A549 (cell line): ENCODE measurements around the gene ZFHX3. TPM values are rescaled to one million over a fixed set of nuclear protein-coding genes. Genes with fewer than 3 reads are reported as not detected.

Experiments
- ATAC-seq, 2 experiments: fragments of 200-7000 bp in 1 of 2; fragments of >200 bp in 1 of 2; cut with Nextera tagmentation in 1 of 2; cut with Tn5 transposase in 1 of 2; 3 replicates each; pipeline versions ENCODE4 v1.8.0 to v1.9.1; 2018 to 2020; ENCODE audit warnings: mild to moderate bottlenecking in 1 of 2, moderate library complexity in 1 of 2
- CTCF ChIA-PET: fragments of 300-600 bp; sonication (Branson Sonifier 250); formaldehyde crosslinking; extraction: SDS; loops from one replicate; lab custom pipeline; 2021; ENCODE audit warnings: antibody characterized with exemption, inconsistent platforms; lab: Yijun Ruan, JAX
- POLR2A ChIA-PET: fragments of 350-600 bp; formaldehyde crosslinking; extraction: SDS; loops from one replicate; lab custom pipeline; 2021; ENCODE audit warnings: antibody characterized with exemption, inconsistent platforms; lab: Yijun Ruan, JAX
- DNase-seq, 2 experiments: peaks; one replicate each; pipeline versions ENCODE4 v3.0.0 to v3.0.0-alpha.2; 2011 to 2016; ENCODE audit warnings: low read depth in 1 of 2, low spot score in 1 of 2
- FAIRE-seq: peaks from 2 replicates; lab custom pipeline; 2011; peaks lifted over from hg19 to GRCh38; lab: Jason Lieb, UNC
- H3K27ac ChIP-seq, 2 experiments: fragments of >200 bp; sonication (Bioruptor Twin); formaldehyde crosslinking; 3 replicates each; pipeline ENCODE4 v1.5.1; 2016 to 2017
- H3K4me1 ChIP-seq: fragments of >200 bp; sonication (Bioruptor Twin); formaldehyde crosslinking; 3 replicates; pipeline ENCODE4 v1.6.1; 2016
- H3K4me2 ChIP-seq: fragments of >200 bp; sonication (Bioruptor Twin); formaldehyde crosslinking; 3 replicates; pipeline ENCODE4 v1.6.1; 2016
- H3K4me3 ChIP-seq: fragments of >200 bp; sonication (Bioruptor Twin); formaldehyde crosslinking; 3 replicates; pipeline ENCODE4 v1.5.1; 2016
- H3K9me3 ChIP-seq: fragments of >200 bp; sonication (Bioruptor Twin); formaldehyde crosslinking; 3 replicates; pipeline ENCODE4 v1.6.1; 2016
- CBX2 ChIP-seq: fragments of 200-600 bp; sonication (generic); IDR thresholded peaks from 2 replicates; pipeline ENCODE4 v1.6.1; 2016; ENCODE audit warnings: low read depth, mild to moderate bottlenecking, borderline replicate concordance
- CHD2 ChIP-seq: fragments of 150-350 bp; IDR thresholded peaks from 2 replicates; pipeline ENCODE4 v1.6.1; 2014; ENCODE audit warnings: low read length; ENCODE audit not compliant: partially characterized antibody
- EP300 ChIP-seq, 2 experiments: fragments of >200 bp; sonication (Bioruptor Twin); formaldehyde crosslinking; IDR thresholded peaks; 2 replicates in 1 of 2; 3 replicates in 1 of 2; pipeline ENCODE4 v1.6.1; 2016 to 2017
- ESRRA ChIP-seq: fragments of 150-350 bp; IDR thresholded peaks from 2 replicates; pipeline ENCODE4 v1.6.1; 2014; ENCODE audit warnings: mild to moderate bottlenecking, low read length, borderline replicate concordance
- FOSB ChIP-seq: fragments of 250-450 bp; sonication (Bioruptor Pico); IDR thresholded peaks from 2 replicates; pipeline ENCODE4 v1.5.0; 2020; ENCODE audit warnings: mild to moderate bottlenecking, moderate library complexity
- GATA3 ChIP-seq: IDR thresholded peaks from 2 replicates; pipeline ENCODE4 v1.6.1; 2012; ENCODE audit warnings: borderline replicate concordance
- HEYL ChIP-seq: fragments of 250-450 bp; sonication (Bioruptor Pico); IDR thresholded peaks from 2 replicates; pipeline ENCODE4 v1.8.0; 2021; ENCODE audit warnings: mild to moderate bottlenecking, moderate library complexity
- HOXB13 ChIP-seq: fragments of 250-450 bp; sonication (Bioruptor Pico); IDR thresholded peaks from 2 replicates; pipeline ENCODE4 v1.5.0; 2020; ENCODE audit warnings: low read depth, mild to moderate bottlenecking, moderate library complexity
- HOXB5 ChIP-seq: fragments of 250-450 bp; sonication (Bioruptor Pico); IDR thresholded peaks from 2 replicates; pipeline ENCODE4 v1.5.0; 2020; ENCODE audit warnings: mild to moderate bottlenecking, moderate library complexity
- JUN ChIP-seq, 2 experiments: fragments of >200 bp; sonication (Bioruptor Twin); formaldehyde crosslinking; IDR thresholded peaks; 2 replicates in 1 of 2; 3 replicates in 1 of 2; pipeline ENCODE4 v1.6.1; 2016 to 2017
- JUNB ChIP-seq: fragments of >200 bp; sonication (Bioruptor Twin); formaldehyde crosslinking; IDR thresholded peaks from 2 replicates; pipeline ENCODE4 v1.6.1; 2016
- KDM5A ChIP-seq: fragments of 200-600 bp; sonication (generic); IDR thresholded peaks from 2 replicates; pipeline ENCODE4 v1.6.1; 2016; ENCODE audit warnings: antibody characterized with exemption, mild to moderate bottlenecking
- MAZ ChIP-seq: fragments of 150-350 bp; IDR thresholded peaks from 2 replicates; pipeline ENCODE4 v1.6.1; 2014; ENCODE audit warnings: antibody characterized with exemption, low read depth, low read length, borderline replicate concordance
- MYC ChIP-seq: IDR thresholded peaks from 2 replicates; pipeline ENCODE4 v1.6.1; 2012; ENCODE audit warnings: mild to moderate bottlenecking, inconsistent platforms, low read length, improper control_type of control experiment, borderline replicate concordance
- NPAS2 ChIP-seq: fragments of 250-450 bp; sonication (Bioruptor Pico); IDR thresholded peaks from 2 replicates; pipeline ENCODE4 v1.8.0; 2022; ENCODE audit warnings: mild to moderate bottlenecking, moderate library complexity, borderline replicate concordance
- NR3C1 ChIP-seq: fragments of >200 bp; sonication (Bioruptor Twin); formaldehyde crosslinking; IDR thresholded peaks from 3 replicates; pipeline ENCODE4 v1.6.1; 2017
- PHF8 ChIP-seq: fragments of 200-600 bp; sonication (generic); IDR thresholded peaks from 2 replicates; pipeline ENCODE4 v1.6.1; 2016; ENCODE audit warnings: low read depth, mild to moderate bottlenecking, antibody characterized with exemption, moderate library complexity, borderline replicate concordance
- POLR2A ChIP-seq: IDR thresholded peaks from 2 replicates; pipeline ENCODE4 v1.6.1; 2012; ENCODE audit warnings: mild to moderate bottlenecking, low read length
- POLR2AphosphoS2 ChIP-seq: conservative IDR thresholded peaks from 2 replicates; pipeline ENCODE4 v1.6.1; 2012; ENCODE audit warnings: low read length, improper control_type of control experiment, inconsistent platforms
- RAD21 ChIP-seq, 2 experiments: fragments of >200 bp in 1 of 2; sonication (Bioruptor Twin) in 1 of 2; formaldehyde crosslinking in 1 of 2; IDR thresholded peaks in 1 of 2; conservative IDR thresholded peaks in 1 of 2; 2 replicates in 1 of 2; 3 replicates in 1 of 2; pipeline ENCODE4 v1.6.1; 2012 to 2018; ENCODE audit warnings: inconsistent platforms in 1 of 2
- RCOR1 ChIP-seq: fragments of 150-350 bp; IDR thresholded peaks from 2 replicates; pipeline ENCODE4 v1.6.1; 2014; ENCODE audit warnings: antibody characterized with exemption, low read length, low read depth
- RNF2 ChIP-seq: fragments of 200-600 bp; sonication (generic); IDR thresholded peaks from 2 replicates; pipeline ENCODE4 v1.6.1; 2016; ENCODE audit warnings: low read depth, mild to moderate bottlenecking, antibody characterized with exemption, moderate library complexity, borderline replicate concordance
- SMC3 ChIP-seq: fragments of >200 bp; sonication (Bioruptor Twin); formaldehyde crosslinking; IDR thresholded peaks from 3 replicates; pipeline ENCODE4 v1.6.1; 2018; ENCODE audit warnings: inconsistent platforms
- ZC3H11A ChIP-seq: fragments of 450-650 bp; IDR thresholded peaks from 2 replicates; pipeline ENCODE4 v1.6.1; 2014; ENCODE audit warnings: antibody characterized with exemption, mild to moderate bottlenecking
- WGBS: methylation state at CpG from one replicate; pipeline ENCODE4 v1.1.6; 2017; ENCODE audit errors: missing lambda C conversion rate; 5-methylcytosine and 5-hydroxymethylcytosine counted together
- polyA plus RNA-seq, 4 experiments: library from polyadenylated mRNA; depleted of rRNA in 3 of 4; stranded (reverse); fragments of >200 nt; fragmentation: RNase III in 1 of 4; extraction: RNeasy Plus Mini Kit Qiagen cat#74134 plus additional on column Dnase treatment in 1 of 4; gene quantifications; 2 replicates in 3 of 4; 3 replicates in 1 of 4; pipeline ENCODE4 v1.2.3, GENCODE V29; 2011 to 2017
- TF ChIP-seq, protein P1 (sequence below): fragments of 450-650 bp; IDR thresholded peaks from 2 replicates; pipeline ENCODE4 v1.6.1; 2014; ENCODE audit warnings: antibody characterized with exemption
- TF ChIP-seq, protein P2 (sequence below): fragments of >200 bp; sonication (Bioruptor Twin); formaldehyde crosslinking; IDR thresholded peaks from 3 replicates; pipeline ENCODE4 v1.6.1; 2016
- TF ChIP-seq, protein P3 (sequence below): fragments of >200 bp; sonication (Bioruptor Twin); formaldehyde crosslinking; IDR thresholded peaks from 2 replicates; pipeline ENCODE4 v1.6.1; 2016

The ZFHX3 gene
- polyA plus RNA-seq, 2 of the 4 experiments (the other 2 are of a cell fraction), result 3.9 to 6.5 TPM

DNA sequence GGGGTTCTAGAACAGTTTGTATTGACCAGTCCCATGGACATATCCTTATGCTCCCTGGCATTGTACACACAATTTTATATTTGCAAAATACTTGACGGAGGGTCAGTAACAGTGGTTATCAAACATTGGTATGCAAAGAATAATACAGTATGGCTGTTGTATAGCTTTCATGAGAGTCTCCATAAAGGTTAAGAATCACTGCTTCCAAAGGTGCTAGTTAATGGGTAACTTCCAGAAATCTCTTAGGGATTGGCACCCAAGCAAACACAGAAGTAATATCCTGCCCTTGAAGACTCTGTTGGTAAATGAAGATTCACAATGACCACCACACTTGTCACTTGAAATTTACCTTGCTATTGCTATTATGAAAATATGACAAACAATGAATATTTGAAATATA is 239.2 kb downstream of the ZFHX3 start:
- no peak for DNase-seq
- no peak for FAIRE-seq
- Histone ChIP-seq H3K4me1 (peaks cover 12% of the 10 kb centered on the region), H3K27ac (no peak overlapping the region), H3K9me3 (no peaks in the 10 kb centered on the region), H3K4me3 (no peak overlapping the region), H3K4me2 (no peak overlapping the region)
- CTCF ChIA-PET, result interaction anchor here (0.7 to 1.2 kb wide), 2 partner anchors 10 to 683 kb away, joined by 3 read pairs; no protein-coding TSS in a partner anchor
- no peak for TF ChIP-seq KDM5A
- TF ChIP-seq POLR2A, result no peak
- no peak for TF ChIP-seq MYC
- TF ChIP-seq EP300 (IDR thresholded peaks at IDR 0.05), result no peak
- TF ChIP-seq MAZ, result no peak
- TF ChIP-seq, protein P1, sequence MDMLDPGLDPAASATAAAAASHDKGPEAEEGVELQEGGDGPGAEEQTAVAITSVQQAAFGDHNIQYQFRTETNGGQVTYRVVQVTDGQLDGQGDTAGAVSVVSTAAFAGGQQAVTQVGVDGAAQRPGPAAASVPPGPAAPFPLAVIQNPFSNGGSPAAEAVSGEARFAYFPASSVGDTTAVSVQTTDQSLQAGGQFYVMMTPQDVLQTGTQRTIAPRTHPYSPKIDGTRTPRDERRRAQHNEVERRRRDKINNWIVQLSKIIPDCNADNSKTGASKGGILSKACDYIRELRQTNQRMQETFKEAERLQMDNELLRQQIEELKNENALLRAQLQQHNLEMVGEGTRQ, result no peak
- TF ChIP-seq NPAS2 (CRISPR knock-in tag), result no peak
- TF ChIP-seq SMC3, result no peak
- no peak for TF ChIP-seq HOXB5
- TF ChIP-seq JUN (IDR thresholded peaks at IDR 0.05), result no peak
- no peak for TF ChIP-seq CHD2
- TF ChIP-seq RAD21 (conservative IDR thresholded peaks at IDR 0.05 in 1 of 2, IDR thresholded peaks at IDR 0.05 in 1 of 2), result no peak
- TF ChIP-seq HOXB13 (CRISPR knock-in tag), result no peak
- TF ChIP-seq, protein P2, sequence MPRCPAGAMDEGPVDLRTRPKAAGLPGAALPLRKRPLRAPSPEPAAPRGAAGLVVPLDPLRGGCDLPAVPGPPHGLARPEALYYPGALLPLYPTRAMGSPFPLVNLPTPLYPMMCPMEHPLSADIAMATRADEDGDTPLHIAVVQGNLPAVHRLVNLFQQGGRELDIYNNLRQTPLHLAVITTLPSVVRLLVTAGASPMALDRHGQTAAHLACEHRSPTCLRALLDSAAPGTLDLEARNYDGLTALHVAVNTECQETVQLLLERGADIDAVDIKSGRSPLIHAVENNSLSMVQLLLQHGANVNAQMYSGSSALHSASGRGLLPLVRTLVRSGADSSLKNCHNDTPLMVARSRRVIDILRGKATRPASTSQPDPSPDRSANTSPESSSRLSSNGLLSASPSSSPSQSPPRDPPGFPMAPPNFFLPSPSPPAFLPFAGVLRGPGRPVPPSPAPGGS, result no peak
- no peak for TF ChIP-seq GATA3
- TF ChIP-seq HEYL (CRISPR knock-in tag), result no peak
- TF ChIP-seq, all 56 proteins: peak for 0
- no peak for ATAC-seq
- 91% methylated on average over 1 of the region's 1 CpG for WGBS
- POLR2A ChIA-PET, result no interaction called here

DNA sequence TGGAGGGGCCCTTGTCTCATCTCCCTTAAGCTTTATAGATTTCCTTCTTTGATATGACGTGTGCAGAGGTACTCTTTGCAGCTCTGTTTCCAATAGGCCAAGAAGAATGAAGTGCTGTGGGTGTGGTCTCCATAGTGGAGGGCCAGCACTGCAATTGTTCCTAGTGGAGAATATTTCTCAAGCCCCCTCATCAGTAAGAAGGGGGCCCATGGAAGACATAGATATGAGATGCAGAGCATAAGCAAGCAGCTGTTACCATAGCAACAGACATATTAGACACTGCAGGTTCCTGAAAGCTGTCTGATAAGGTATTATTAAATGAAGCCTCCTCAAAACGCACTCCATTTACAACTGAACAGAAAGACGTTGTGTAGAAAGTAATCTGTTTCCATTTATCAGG is 240.7 kb downstream of the ZFHX3 start:
- FAIRE-seq (no peak), ATAC-seq (no peak), DNase-seq (no peak)
- Histone ChIP-seq H3K4me2 (no peak overlapping the region), H3K4me3 (no peak overlapping the region), H3K9me3 (no peaks in the 10 kb centered on the region), H3K27ac (no peak overlapping the region), H3K4me1 (peaks cover 6% of the 10 kb centered on the region; the same call in 2 of the 3 replicates)
- ChIA-PET CTCF (interaction anchor here (0.7 to 2.6 kb wide), 3 partner anchors 11 to 25 kb away, joined by 3 to 10 read pairs (median 4); no protein-coding TSS in a partner anchor), POLR2A (no interaction called here)
- WGBS, result 93% methylated on average over 3 of the region's 3 CpGs
- no peak for TF ChIP-seq SMC3
- TF ChIP-seq EP300 (IDR thresholded peaks at IDR 0.05), result no peak
- TF ChIP-seq ESRRA, result no peak
- no peak for TF ChIP-seq GATA3
- TF ChIP-seq, protein P3, sequence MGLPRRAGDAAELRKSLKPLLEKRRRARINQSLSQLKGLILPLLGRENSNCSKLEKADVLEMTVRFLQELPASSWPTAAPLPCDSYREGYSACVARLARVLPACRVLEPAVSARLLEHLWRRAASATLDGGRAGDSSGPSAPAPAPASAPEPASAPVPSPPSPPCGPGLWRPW, result no peak
- no peak for TF ChIP-seq RNF2
- no peak for TF ChIP-seq NR3C1
- no peak for TF ChIP-seq JUNB
- no peak for TF ChIP-seq MYC
- no peak for TF ChIP-seq CBX2
- no peak for TF ChIP-seq POLR2AphosphoS2
- TF ChIP-seq ZC3H11A, result no peak
- TF ChIP-seq CHD2, result no peak
- TF ChIP-seq FOSB (CRISPR knock-in tag), result no peak
- no peak for TF ChIP-seq PHF8
- no peak for TF ChIP-seq RCOR1
